ENCODE results near the gene ITPKB.

DNA sequence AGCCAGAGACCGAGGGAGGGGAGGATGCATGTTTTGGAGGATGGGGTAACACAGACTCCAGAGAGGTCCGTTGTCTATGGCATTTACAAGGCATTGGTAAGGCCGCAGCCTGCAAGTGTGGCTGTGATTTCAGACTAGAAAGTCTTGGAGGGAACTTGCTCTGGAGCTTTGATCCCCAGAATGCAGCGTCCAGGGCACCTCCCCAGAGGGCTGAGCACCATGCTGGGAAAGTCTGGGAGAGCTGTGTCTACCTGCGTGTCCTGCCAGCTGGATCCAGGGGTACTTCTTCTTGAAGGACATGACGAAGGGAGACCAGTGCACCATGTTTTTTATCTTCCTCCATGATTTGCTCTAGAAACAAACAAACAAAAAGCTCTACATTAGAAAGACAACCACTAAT, 90.7 kb downstream of the ITPKB start:
- TF ChIP-seq SPI1 (IDR thresholded peaks at IDR 0.05; ENCODE audit: low read depth, low read length) (no peak), POLR2A (IDR thresholded peaks at IDR 0.05; ENCODE audit: low read depth, low read length) (no peak), POLR2AphosphoS5 (IDR thresholded peaks at IDR 0.05; ENCODE audit: low read depth, low read length) (no peak), TAF1 (IDR thresholded peaks at IDR 0.05; ENCODE audit: low read depth, low read length) (no peak)

Data from GM12891 (cell line).